Panc1 (cell line): Measurements from ENCODE around the gene MRPL55.

Experiments used
- POLR2AphosphoS5 ChIP-seq: IDR thresholded peaks from 2 replicates; pipeline ENCODE4 v1.6.1; 2012; ENCODE audit warnings: mild to moderate bottlenecking, low read depth, low read length, moderate library complexity
- SIN3A ChIP-seq: IDR thresholded peaks from 2 replicates; pipeline ENCODE4 v1.6.1; 2012; ENCODE audit warnings: low read depth, mild to moderate bottlenecking, low read length, moderate library complexity, borderline replicate concordance; ENCODE audit not compliant: insufficient read depth
- TF ChIP-seq, protein P1 (sequence below): fragments of 450-650 bp; IDR thresholded peaks from 2 replicates; pipeline ENCODE4 v1.5.1; 2017; ENCODE audit warnings: mild to moderate bottlenecking
- TF ChIP-seq, protein P2 (sequence below), 2 experiments: IDR thresholded peaks; 2 replicates each; pipeline ENCODE4 v1.6.1; 2011 to 2012; ENCODE audit warnings: low read depth in 2 of 2, control low read depth in 1 of 2, low read length in 1 of 2, mild to moderate bottlenecking in 1 of 2, moderate library complexity in 1 of 2; ENCODE audit not compliant: insufficient read depth in 1 of 2

DNA sequence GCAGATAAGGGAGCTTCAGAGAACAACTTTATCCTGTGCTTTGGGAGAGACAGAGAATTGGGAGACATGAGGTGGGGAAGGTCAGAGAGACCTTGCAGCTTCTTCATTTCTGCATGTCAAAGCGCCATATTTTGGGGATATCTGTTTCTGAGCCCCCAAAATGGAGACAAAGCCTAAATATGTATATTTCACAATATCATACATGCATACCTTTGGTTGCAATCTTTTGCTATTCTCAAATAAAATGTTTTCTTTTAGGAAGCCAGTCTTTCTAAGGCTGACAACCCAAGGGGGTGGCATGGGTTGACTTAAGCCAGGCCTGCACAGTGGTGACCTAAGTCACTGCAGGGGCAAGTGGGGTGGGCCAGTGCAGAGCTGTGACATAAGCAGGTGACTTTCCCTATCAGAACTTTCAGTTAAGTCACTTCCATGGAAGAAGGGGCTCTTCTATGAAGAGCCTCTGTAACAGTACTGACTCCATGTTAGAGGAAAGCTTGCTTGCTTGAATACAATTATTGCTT lies 13.9 kb upstream of the MRPL55 start:
- TF ChIP-seq, protein P1, sequence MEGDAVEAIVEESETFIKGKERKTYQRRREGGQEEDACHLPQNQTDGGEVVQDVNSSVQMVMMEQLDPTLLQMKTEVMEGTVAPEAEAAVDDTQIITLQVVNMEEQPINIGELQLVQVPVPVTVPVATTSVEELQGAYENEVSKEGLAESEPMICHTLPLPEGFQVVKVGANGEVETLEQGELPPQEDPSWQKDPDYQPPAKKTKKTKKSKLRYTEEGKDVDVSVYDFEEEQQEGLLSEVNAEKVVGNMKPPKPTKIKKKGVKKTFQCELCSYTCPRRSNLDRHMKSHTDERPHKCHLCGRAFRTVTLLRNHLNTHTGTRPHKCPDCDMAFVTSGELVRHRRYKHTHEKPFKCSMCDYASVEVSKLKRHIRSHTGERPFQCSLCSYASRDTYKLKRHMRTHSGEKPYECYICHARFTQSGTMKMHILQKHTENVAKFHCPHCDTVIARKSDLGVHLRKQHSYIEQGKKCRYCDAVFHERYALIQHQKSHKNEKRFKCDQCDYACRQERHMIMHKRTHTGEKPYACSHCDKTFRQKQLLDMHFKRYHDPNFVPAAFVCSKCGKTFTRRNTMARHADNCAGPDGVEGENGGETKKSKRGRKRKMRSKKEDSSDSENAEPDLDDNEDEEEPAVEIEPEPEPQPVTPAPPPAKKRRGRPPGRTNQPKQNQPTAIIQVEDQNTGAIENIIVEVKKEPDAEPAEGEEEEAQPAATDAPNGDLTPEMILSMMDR: no peak
- TF ChIP-seq POLR2AphosphoS5 (no peak), SIN3A (no peak)
- TF ChIP-seq, protein P2, sequence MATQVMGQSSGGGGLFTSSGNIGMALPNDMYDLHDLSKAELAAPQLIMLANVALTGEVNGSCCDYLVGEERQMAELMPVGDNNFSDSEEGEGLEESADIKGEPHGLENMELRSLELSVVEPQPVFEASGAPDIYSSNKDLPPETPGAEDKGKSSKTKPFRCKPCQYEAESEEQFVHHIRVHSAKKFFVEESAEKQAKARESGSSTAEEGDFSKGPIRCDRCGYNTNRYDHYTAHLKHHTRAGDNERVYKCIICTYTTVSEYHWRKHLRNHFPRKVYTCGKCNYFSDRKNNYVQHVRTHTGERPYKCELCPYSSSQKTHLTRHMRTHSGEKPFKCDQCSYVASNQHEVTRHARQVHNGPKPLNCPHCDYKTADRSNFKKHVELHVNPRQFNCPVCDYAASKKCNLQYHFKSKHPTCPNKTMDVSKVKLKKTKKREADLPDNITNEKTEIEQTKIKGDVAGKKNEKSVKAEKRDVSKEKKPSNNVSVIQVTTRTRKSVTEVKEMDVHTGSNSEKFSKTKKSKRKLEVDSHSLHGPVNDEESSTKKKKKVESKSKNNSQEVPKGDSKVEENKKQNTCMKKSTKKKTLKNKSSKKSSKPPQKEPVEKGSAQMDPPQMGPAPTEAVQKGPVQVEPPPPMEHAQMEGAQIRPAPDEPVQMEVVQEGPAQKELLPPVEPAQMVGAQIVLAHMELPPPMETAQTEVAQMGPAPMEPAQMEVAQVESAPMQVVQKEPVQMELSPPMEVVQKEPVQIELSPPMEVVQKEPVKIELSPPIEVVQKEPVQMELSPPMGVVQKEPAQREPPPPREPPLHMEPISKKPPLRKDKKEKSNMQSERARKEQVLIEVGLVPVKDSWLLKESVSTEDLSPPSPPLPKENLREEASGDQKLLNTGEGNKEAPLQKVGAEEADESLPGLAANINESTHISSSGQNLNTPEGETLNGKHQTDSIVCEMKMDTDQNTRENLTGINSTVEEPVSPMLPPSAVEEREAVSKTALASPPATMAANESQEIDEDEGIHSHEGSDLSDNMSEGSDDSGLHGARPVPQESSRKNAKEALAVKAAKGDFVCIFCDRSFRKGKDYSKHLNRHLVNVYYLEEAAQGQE (IDR thresholded peaks at IDR 0.05; ENCODE audit: insufficient read depth in 1 of 2, low read depth in 2 of 2, low read length in 1 of 2): no peak
